Activated CD8-positive, alpha-beta memory T cell treated with anti-CD3 and anti-CD28 coated beads, Interleukin-2, amount 50 U/mL, for 24 hours (primary cell): Measurements from ENCODE around the gene PRKCE.

Source experiments
- DNase-seq: peaks from one replicate; pipeline ENCODE4 v3.0.0-alpha.2; 2020; ENCODE audit errors: extremely low read depth

PRKCE gene

GRCh38 chr2:46227022-46227421, 575.5 kb downstream of the PRKCE start:
- no peak for DNase-seq

- DNase-seq, result no peak
These were observed 576.3 kb downstream of the PRKCE start for GRCh38 chr2:46227674-46228289.

GRCh38 chr2:46229134-46230063, 577.9 kb downstream of the PRKCE start:
- no peak for DNase-seq

- DNase-seq, result no peak
These were observed 578.7 kb downstream of the PRKCE start for GRCh38 chr2:46230115-46230571.

- no peak for DNase-seq
These were observed 579.4 kb downstream of the PRKCE start for GRCh38 chr2:46230677-46231425.

- no peak for DNase-seq
These were observed 580.2 kb downstream of the PRKCE start for GRCh38 chr2:46231721-46232120.

- no peak for DNase-seq
These were observed 581.4 kb downstream of the PRKCE start for GRCh38 chr2:46232860-46233259.

GRCh38 chr2:46236006-46236875, 584.8 kb downstream of the PRKCE start:
- no peak for DNase-seq

GRCh38 chr2:46236876-46237859, 585.7 kb downstream of the PRKCE start:
- DNase-seq, result no peak
